ENCODE data around the gene AREG.

AREG gene

DNA sequence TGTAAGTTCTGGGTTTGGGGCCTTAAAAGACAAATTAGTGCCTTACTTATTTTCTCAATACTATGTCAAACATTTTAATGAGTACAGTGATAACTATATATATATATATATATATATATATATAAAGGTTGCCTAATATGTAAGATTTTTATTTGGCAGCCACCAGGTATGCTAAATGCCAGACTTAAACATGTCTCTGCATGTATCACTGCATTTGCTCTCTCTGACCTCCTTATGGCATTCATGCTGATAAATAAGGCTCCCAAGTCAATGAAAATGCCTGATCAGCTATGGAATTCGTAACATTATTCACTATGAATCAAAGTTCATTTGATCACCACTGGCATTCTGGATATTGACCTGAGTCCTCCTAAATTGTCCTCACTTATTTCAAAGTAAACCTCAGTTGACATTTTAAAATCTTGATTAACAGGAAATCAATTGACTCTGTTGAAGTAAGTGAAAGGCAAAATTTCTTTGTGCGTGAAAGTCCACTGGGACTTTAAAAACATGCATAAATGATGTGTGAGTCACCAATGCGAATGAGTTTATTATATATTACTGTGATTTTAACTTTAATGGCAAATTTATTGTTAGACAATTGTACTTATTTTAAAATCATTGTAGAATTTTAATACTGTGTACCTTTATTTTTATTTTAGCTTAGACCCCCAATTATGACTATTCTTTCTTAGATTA is 29.2 kb upstream of the AREG start:
- H3K4me1 ChIP-seq (ENCODE audit: control insufficient read depth, insufficient read depth, low read length) = no peaks in the 10 kb centered on the region
- H3K27ac ChIP-seq (ENCODE audit: low read depth, low read length) = no peak overlapping the region
- H3K4me3 ChIP-seq (ENCODE audit: low read length) = no peak overlapping the region
- no peaks in the 10 kb centered on the region for H3K27me3 ChIP-seq (ENCODE audit: control insufficient read depth, insufficient read depth, low read length)
- no peak overlapping the region for H3K9ac ChIP-seq (ENCODE audit: low read length)
- no peaks in the 10 kb centered on the region for H3K36me3 ChIP-seq (ENCODE audit: control insufficient read depth, insufficient read depth, low read length)

DNA sequence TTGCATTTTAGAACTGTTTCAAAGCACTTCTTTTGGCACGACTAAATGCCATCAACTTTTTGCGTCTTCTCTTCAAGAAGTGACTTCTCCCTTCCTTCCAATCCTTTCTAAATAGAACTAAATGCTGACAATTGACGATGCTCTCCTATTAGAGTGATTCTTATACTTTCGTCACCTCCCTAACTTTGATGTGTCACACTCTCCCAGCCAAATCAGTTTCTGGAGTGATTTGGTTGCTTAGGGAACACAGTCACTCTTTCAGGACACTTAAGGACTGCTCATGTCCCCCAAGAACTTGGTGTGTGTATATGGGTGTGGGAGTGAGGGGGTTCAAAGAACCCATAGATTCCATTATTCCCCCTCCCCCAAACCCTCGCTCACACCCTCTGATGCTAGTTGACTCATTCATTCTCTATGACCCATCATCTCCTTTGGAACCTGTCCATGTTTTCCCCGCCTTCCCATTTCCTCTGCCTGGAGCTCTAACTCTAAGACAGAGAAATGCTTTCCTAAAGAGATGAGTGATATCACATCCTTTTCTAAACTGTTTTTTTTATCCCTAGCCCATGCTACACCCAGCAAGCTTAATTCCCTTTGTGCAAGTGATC is 26.8 kb upstream of the AREG start:
- Histone ChIP-seq H3K36me3 (ENCODE audit: control insufficient read depth, insufficient read depth, low read length) (no peaks in the 10 kb centered on the region), H3K27ac (ENCODE audit: low read depth, low read length) (no peak overlapping the region), H3K27me3 (ENCODE audit: control insufficient read depth, insufficient read depth, low read length) (no peaks in the 10 kb centered on the region), H3K4me3 (ENCODE audit: low read length) (no peak overlapping the region), H3K9ac (ENCODE audit: low read length) (no peak overlapping the region), H3K4me1 (ENCODE audit: control insufficient read depth, insufficient read depth, low read length) (no peaks in the 10 kb centered on the region)

DNA sequence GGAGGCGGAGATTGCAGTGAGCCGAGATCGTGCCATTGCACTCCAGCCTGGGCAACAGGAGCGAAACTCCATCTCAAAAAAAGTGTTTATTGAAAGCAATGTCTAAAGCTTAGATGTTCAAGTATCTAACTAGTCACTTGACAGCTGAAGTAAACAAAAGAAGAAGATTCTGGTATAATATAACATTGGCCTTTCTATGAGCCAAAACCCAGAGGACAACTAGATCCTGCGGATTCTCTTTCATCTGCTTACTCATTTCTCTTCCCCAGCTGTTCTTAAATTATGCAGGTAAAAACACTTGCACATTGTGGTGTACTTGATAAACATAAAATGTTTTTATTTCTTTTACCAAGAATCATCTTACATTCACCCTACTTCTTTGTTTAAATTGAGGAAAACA is 24.1 kb upstream of the AREG start:
- no peak overlapping the region for H3K9ac ChIP-seq (ENCODE audit: low read length)
- H3K4me1 ChIP-seq (ENCODE audit: control insufficient read depth, insufficient read depth, low read length) = no peaks in the 10 kb centered on the region
- H3K27me3 ChIP-seq (ENCODE audit: control insufficient read depth, insufficient read depth, low read length) = no peaks in the 10 kb centered on the region
- no peaks in the 10 kb centered on the region for H3K36me3 ChIP-seq (ENCODE audit: control insufficient read depth, insufficient read depth, low read length)
- H3K27ac ChIP-seq (ENCODE audit: low read depth, low read length) = no peak overlapping the region
- no peak overlapping the region for H3K4me3 ChIP-seq (ENCODE audit: low read length)

DNA sequence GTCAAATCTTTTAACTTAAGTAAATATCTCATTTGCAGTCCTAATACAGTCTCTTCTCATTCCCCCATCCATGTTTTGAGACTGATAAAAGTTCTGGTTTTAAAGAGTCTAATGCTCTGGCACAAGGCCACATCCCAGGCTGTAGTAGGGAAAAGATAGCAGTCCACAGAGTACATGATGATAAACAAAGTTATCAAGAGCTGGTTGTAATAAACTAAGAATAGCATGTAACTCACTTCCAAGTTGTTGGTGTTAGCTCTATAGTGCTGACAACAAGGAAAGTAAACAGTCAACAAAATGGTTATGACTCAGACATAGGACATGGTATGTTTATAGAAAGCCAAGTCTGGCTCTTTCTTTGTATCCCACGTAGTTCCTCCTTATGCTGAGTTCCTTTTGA is 21.8 kb upstream of the AREG start:
- no peak overlapping the region for H3K27ac ChIP-seq (ENCODE audit: low read depth, low read length)
- no peaks in the 10 kb centered on the region for H3K4me1 ChIP-seq (ENCODE audit: control insufficient read depth, insufficient read depth, low read length)
- no peaks in the 10 kb centered on the region for H3K36me3 ChIP-seq (ENCODE audit: control insufficient read depth, insufficient read depth, low read length)
- H3K27me3 ChIP-seq (ENCODE audit: control insufficient read depth, insufficient read depth, low read length) = no peaks in the 10 kb centered on the region
- H3K9ac ChIP-seq (ENCODE audit: low read length) = no peak overlapping the region
- no peak overlapping the region for H3K4me3 ChIP-seq (ENCODE audit: low read length)

DNA sequence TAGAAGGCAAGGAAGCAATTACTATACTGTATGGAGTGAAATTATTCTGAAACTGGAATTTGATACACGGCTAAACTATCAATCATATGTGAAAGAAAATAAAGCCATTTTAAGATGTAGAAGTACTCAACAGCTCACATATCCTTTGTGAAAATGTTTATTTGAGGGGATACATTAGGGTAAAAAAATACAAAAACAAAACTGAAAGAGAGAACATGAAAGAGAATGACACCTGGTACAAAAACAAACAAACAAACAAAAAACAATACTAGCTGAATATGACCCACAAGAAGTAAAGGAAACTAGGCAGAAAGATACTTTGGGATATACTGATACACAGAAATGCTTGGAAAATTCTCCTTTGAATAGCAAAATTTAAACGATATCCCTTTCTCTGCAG is 20.8 kb upstream of the AREG start:
- H3K27me3 ChIP-seq (ENCODE audit: control insufficient read depth, insufficient read depth, low read length) = no peaks in the 10 kb centered on the region
- no peak overlapping the region for H3K27ac ChIP-seq (ENCODE audit: low read depth, low read length)
- no peaks in the 10 kb centered on the region for H3K36me3 ChIP-seq (ENCODE audit: control insufficient read depth, insufficient read depth, low read length)
- no peak overlapping the region for H3K4me3 ChIP-seq (ENCODE audit: low read length)
- no peak overlapping the region for H3K9ac ChIP-seq (ENCODE audit: low read length)
- H3K4me1 ChIP-seq (ENCODE audit: control insufficient read depth, insufficient read depth, low read length) = no peaks in the 10 kb centered on the region

DNA sequence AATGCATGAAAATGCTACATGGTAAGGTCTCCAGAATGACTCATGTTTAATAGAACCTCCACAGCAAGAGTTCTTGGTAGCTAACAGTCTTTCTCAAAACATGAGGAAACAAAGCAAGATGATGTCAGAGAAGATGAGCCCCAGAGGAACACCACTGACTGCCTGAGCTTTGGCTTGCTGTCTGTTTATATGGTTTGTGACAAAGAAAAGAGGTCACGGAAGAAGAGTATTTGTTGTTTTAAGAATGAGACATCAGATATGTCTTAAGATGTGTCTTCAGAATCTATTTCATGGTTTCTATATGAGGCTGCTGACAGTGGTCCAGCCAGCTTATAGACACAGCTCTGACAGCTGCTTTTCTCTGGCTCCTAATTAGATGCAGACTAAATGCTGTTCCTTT is 18.8 kb upstream of the AREG start:
- Histone ChIP-seq H3K4me1 (ENCODE audit: control insufficient read depth, insufficient read depth, low read length) (no peaks in the 10 kb centered on the region), H3K4me3 (ENCODE audit: low read length) (no peak overlapping the region), H3K27me3 (ENCODE audit: control insufficient read depth, insufficient read depth, low read length) (no peaks in the 10 kb centered on the region), H3K27ac (ENCODE audit: low read depth, low read length) (no peak overlapping the region), H3K36me3 (ENCODE audit: control insufficient read depth, insufficient read depth, low read length) (no peaks in the 10 kb centered on the region), H3K9ac (ENCODE audit: low read length) (no peak overlapping the region)

DNA sequence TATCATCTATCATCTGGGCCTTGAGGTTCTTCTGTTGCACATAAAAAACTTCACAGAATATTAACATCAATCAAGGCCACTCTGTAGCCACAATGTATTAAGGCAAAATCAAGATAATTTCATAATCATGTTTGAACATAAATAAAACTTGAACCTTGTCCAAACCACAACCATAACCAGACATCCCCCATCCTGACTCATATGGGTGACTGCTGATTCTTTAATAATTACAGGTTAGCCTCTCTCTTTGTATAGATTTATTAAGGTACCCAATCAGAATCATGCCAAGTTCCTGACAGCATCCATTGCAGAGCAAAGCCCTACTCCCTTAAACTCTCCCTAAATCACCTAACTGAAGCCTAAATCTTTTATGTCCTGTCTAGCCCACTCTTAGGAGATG is 16.7 kb upstream of the AREG start:
- H3K4me1 ChIP-seq (ENCODE audit: control insufficient read depth, insufficient read depth, low read length) = no peaks in the 10 kb centered on the region
- no peak overlapping the region for H3K4me3 ChIP-seq (ENCODE audit: low read length)
- no peaks in the 10 kb centered on the region for H3K36me3 ChIP-seq (ENCODE audit: control insufficient read depth, insufficient read depth, low read length)
- H3K27me3 ChIP-seq (ENCODE audit: control insufficient read depth, insufficient read depth, low read length) = no peaks in the 10 kb centered on the region
- no peak overlapping the region for H3K27ac ChIP-seq (ENCODE audit: low read depth, low read length)
- no peak overlapping the region for H3K9ac ChIP-seq (ENCODE audit: low read length)

DNA sequence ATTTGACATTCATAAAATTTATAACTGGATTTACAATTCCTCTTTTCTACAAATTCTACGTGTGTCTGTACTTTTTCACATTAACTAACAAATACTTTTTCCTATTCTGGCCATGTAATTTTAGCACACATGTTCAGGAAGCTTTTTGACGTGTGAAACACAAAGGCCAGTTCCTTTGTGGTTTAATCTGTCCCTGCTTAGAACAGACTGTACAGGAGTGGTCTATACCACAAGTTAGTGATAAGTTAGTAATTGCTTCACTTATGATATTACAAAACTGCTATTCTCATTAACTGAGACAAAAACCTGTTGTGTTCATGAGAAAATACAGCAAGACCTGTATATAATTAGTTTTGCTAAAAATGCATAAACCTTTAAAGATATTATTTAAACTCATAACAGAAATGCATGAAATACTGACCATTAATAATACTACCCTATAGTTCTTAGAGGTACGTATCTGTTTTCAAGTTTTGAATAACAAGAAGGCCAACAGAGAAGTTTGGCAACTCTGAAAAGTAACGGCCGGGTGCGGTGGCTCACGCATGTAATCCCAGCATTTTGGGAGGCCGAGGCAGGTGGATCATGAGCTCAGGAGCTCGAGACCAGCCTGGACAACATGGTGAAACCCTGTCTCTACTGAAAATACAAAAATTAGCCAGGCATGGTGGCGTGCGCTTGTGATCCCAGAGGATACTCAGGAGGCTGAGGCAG is 13.7 kb upstream of the AREG start:
- H3K36me3 ChIP-seq (ENCODE audit: control insufficient read depth, insufficient read depth, low read length) = no peaks in the 10 kb centered on the region
- H3K27ac ChIP-seq (ENCODE audit: low read depth, low read length) = no peak overlapping the region
- H3K27me3 ChIP-seq (ENCODE audit: control insufficient read depth, insufficient read depth, low read length) = no peaks in the 10 kb centered on the region
- no peak overlapping the region for H3K9ac ChIP-seq (ENCODE audit: low read length)
- no peak overlapping the region for H3K4me3 ChIP-seq (ENCODE audit: low read length)
- no peaks in the 10 kb centered on the region for H3K4me1 ChIP-seq (ENCODE audit: control insufficient read depth, insufficient read depth, low read length)

DNA sequence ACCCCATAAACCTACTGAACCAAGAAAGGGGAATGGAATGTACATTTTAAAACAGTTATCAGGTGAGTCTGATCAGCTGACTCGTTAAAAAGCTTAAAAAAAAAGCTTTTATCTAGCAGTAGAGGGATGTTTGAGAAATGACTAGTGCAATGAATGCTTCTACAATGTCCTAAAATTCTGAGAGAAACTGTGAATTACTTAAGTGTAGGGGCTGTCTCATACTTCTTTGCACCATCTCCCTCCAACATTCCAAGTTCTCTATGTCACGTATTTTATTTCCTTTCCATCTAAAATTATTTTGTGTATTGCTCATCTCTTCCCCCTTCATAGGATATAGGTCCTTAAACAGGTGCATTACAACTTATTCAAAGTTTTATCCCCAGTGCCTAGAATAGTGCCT is 11.9 kb upstream of the AREG start:
- Histone ChIP-seq H3K27ac (ENCODE audit: low read depth, low read length) (no peak overlapping the region), H3K36me3 (ENCODE audit: control insufficient read depth, insufficient read depth, low read length) (no peaks in the 10 kb centered on the region), H3K4me3 (ENCODE audit: low read length) (no peak overlapping the region), H3K9ac (ENCODE audit: low read length) (no peak overlapping the region), H3K27me3 (ENCODE audit: control insufficient read depth, insufficient read depth, low read length) (no peaks in the 10 kb centered on the region), H3K4me1 (ENCODE audit: control insufficient read depth, insufficient read depth, low read length) (no peaks in the 10 kb centered on the region)

DNA sequence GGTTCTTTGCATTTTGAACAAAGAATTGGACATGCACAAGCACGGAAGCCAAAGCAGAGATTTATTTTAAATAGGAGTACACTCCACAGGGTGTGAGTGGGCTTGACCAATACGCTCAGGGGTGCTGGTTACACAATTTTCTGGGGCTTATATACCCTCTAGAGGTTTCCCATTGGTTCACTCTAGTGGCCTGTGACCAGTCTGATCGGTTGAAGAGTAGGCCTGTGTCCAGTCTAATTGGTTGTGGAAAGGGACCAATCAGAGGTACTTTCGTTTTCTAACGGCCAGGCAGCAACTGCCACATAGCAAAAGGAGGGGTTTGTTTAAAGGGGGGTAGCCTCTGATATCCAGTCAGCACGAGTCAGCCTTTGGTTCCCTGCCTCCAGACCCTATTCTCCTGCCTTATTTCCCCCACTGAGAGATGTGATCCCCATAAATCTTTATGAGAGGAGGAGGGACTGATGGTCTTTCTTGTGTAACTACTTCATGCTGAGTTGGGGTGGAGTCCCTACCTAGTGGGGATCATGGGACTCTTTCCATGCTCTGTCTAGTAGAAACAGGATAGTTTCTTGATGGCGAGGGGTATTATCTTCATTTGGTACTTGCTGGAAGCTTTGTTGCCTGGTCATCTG is 11.3 kb upstream of the AREG start:
- Histone ChIP-seq H3K4me3 (ENCODE audit: low read length) (no peak overlapping the region), H3K9ac (ENCODE audit: low read length) (no peak overlapping the region), H3K4me1 (ENCODE audit: control insufficient read depth, insufficient read depth, low read length) (no peaks in the 10 kb centered on the region), H3K27ac (ENCODE audit: low read depth, low read length) (no peak overlapping the region), H3K27me3 (ENCODE audit: control insufficient read depth, insufficient read depth, low read length) (no peaks in the 10 kb centered on the region), H3K36me3 (ENCODE audit: control insufficient read depth, insufficient read depth, low read length) (no peaks in the 10 kb centered on the region)

DNA sequence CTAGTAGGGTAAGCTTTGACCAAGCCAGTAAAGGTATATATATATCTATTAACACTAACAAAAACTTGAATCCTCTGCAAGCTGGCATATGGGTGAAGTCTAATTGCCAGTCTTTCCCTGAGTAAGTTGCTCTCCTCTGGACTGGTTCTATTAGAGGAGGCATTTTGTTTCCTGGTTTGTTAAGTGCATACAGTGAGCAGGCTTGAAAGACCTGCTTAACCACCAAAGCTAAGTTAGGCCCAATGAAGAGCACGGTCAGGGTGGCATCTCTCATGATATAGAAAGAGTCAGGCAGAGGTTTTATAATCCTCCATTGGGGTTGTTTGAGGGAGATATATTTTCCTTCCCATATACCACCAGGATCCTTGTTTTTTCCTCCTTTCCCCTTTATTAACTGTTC is 9.6 kb upstream of the AREG start:
- no peaks in the 10 kb centered on the region for H3K4me1 ChIP-seq (ENCODE audit: control insufficient read depth, insufficient read depth, low read length)
- H3K9ac ChIP-seq (ENCODE audit: low read length) = no peak overlapping the region
- H3K36me3 ChIP-seq (ENCODE audit: control insufficient read depth, insufficient read depth, low read length) = no peaks in the 10 kb centered on the region
- no peak overlapping the region for H3K27ac ChIP-seq (ENCODE audit: low read depth, low read length)
- no peak overlapping the region for H3K4me3 ChIP-seq (ENCODE audit: low read length)
- no peaks in the 10 kb centered on the region for H3K27me3 ChIP-seq (ENCODE audit: control insufficient read depth, insufficient read depth, low read length)

DNA sequence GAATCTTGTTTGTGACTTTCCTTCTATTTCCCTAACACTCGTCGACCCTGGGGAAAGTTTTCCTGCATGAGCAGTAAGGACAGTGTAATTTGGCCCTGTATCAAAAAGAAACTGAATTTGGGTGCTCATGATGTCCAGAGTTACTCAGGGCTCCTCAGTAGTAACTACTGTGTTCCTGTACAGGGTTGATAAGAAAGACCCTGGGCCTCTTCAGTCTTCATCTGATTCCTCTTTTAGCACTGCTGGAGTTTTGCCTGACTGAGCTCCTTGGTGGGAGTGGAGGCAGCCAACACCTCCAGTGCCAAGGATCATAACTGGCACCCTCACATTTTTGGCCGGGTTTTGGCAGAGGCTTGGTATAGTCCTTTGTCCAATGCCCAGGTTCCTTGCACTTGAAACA is 7.1 kb upstream of the AREG start:
- H3K27ac ChIP-seq (ENCODE audit: low read depth, low read length) = no peak overlapping the region
- no peak overlapping the region for H3K4me3 ChIP-seq (ENCODE audit: low read length)
- no peak overlapping the region for H3K9ac ChIP-seq (ENCODE audit: low read length)
- H3K4me1 ChIP-seq (ENCODE audit: control insufficient read depth, insufficient read depth, low read length) = no peaks in the 10 kb centered on the region
- H3K36me3 ChIP-seq (ENCODE audit: control insufficient read depth, insufficient read depth, low read length) = no peaks in the 10 kb centered on the region
- no peaks in the 10 kb centered on the region for H3K27me3 ChIP-seq (ENCODE audit: control insufficient read depth, insufficient read depth, low read length)

Measured in rectal smooth muscle tissue (tissue), 1 donor.